A673 (cell line): Measurements from ENCODE around the gene KLHL1. TPM values are rescaled to one million over a fixed set of nuclear protein-coding genes. Genes with fewer than 3 reads are reported as not detected.

ENCODE experiments used
- BruUV-seq: library from RNA; stranded (reverse); fragments of 400-500 nt; replicated peaks from 2 replicates; lab custom pipeline; 2021; lab: Mats Ljungman, UMichigan
- CTCF ChIA-PET: fragments of 300-600 bp; sonication (Branson Sonifier 250); formaldehyde crosslinking; loops from one replicate; lab custom pipeline; 2022; ENCODE audit warnings: antibody characterized with exemption; lab: Charles Lee
- POLR2A ChIA-PET: fragments of 300-600 bp; sonication (Branson Sonifier 250); formaldehyde crosslinking; loops from one replicate; lab custom pipeline; 2022; ENCODE audit warnings: antibody characterized with exemption; ENCODE audit not compliant: low non-redundant PET; lab: Charles Lee
- DNase-seq: peaks from one replicate; pipeline ENCODE4 v3.0.0-alpha.2; 2015; ENCODE audit warnings: low spot score
- H3K27ac ChIP-seq: fragments of 200-600 bp; sonication (generic); 2 replicates; pipeline ENCODE4 v1.5.1; 2016; ENCODE audit warnings: mixed run types, low read depth, mild to moderate bottlenecking, mixed read lengths, antibody characterized with exemption, low read length; ENCODE audit not compliant: poor library complexity, severe bottlenecking
- H3K27me3 ChIP-seq: fragments of 200-600 bp; sonication (generic); replicated peaks from 2 replicates; pipeline ENCODE4 v1.6.1; 2017; ENCODE audit warnings: mixed run types, low read depth, mild to moderate bottlenecking, mixed read lengths, antibody characterized with exemption, low read length; ENCODE audit not compliant: insufficient read depth, poor library complexity
- H3K36me3 ChIP-seq: fragments of 200-600 bp; sonication (generic); 2 replicates; pipeline ENCODE4 v1.6.1; 2016; ENCODE audit warnings: mixed run types, mild to moderate bottlenecking, mixed read lengths, antibody characterized with exemption, low read length; ENCODE audit not compliant: insufficient read depth, poor library complexity, severe bottlenecking
- H3K4me1 ChIP-seq: fragments of 200-600 bp; sonication (generic); 2 replicates; pipeline ENCODE4 v1.6.1; 2017; ENCODE audit warnings: mixed run types, mild to moderate bottlenecking, mixed read lengths, antibody characterized with exemption, low read length; ENCODE audit not compliant: insufficient read depth, poor library complexity, severe bottlenecking
- H3K4me3 ChIP-seq: fragments of 200-600 bp; sonication (generic); 2 replicates; pipeline ENCODE4 v1.5.1; 2016; ENCODE audit warnings: low read depth, mixed run types, mild to moderate bottlenecking, mixed read lengths, low read length; ENCODE audit not compliant: poor library complexity, severe bottlenecking
- H3K9me3 ChIP-seq: fragments of 200-600 bp; sonication (generic); 2 replicates; pipeline ENCODE4 v1.6.1; 2016; ENCODE audit warnings: mixed run types, low read depth, mild to moderate bottlenecking, mixed read lengths, antibody characterized with exemption, low read length; ENCODE audit not compliant: poor library complexity, severe bottlenecking
- CTCF ChIP-seq: fragments of 300-800, 200-600 bp; sonication (generic); conservative IDR thresholded peaks from 2 replicates; pipeline ENCODE4 v1.5.1; 2017; ENCODE audit warnings: low read depth, mild to moderate bottlenecking, antibody characterized with exemption, low read length, moderate library complexity, mixed read lengths
- EZH2 ChIP-seq: fragments of 200-600 bp; sonication (generic); IDR thresholded peaks from 2 replicates; pipeline ENCODE4 v1.6.1; 2017; ENCODE audit warnings: borderline replicate concordance, low read depth, mild to moderate bottlenecking, mixed read lengths, antibody characterized with exemption, low read length; ENCODE audit not compliant: poor library complexity, severe bottlenecking
- intact Hi-C: fragments of 100-400 bp; cut with micrococcal nuclease; formaldehyde crosslinking; loops from one replicate; pipeline ENCODE4 v1.10.0; 2022; ENCODE audit not compliant: unreplicated experiment
- total RNA-seq: library from RNA; stranded (reverse); gene quantifications from 2 replicates; pipeline ENCODE4 v1.2.3, GENCODE V29; 2021

KLHL1 gene
- total RNA-seq, 1 experiment from 2014 or later: not detected

GRCh38 chr13:69948016-69948415 is 160.2 kb downstream of the KLHL1 start:
- peaks cover 15% of the 10 kb centered on the region for H3K27me3 ChIP-seq
- no TSS peak for BruUV-seq
- no peak for DNase-seq
- intact Hi-C loops: no loop called here
- no peaks in the 10 kb centered on the region for H3K36me3 ChIP-seq
- H3K4me1 ChIP-seq: no peaks in the 10 kb centered on the region
- CTCF ChIA-PET: no interaction called here
- TF ChIP-seq EZH2 (no peak), CTCF (no peak)
- H3K4me3 ChIP-seq: no peak overlapping the region
- no peak overlapping the region for H3K27ac ChIP-seq
- POLR2A ChIA-PET: no interaction called here
- no peaks in the 10 kb centered on the region for H3K9me3 ChIP-seq

- no TSS peak for BruUV-seq
- no peak overlapping the region for H3K27ac ChIP-seq
- ChIA-PET CTCF (no interaction called here), POLR2A (no interaction called here)
- no peaks in the 10 kb centered on the region for H3K36me3 ChIP-seq
- intact Hi-C loops: no loop called here
- H3K9me3 ChIP-seq: no peaks in the 10 kb centered on the region
- no peak overlapping the region for H3K4me3 ChIP-seq
- peaks cover 15% of the 10 kb centered on the region for H3K27me3 ChIP-seq
- TF ChIP-seq CTCF (no peak), EZH2 (no peak)
- no peaks in the 10 kb centered on the region for H3K4me1 ChIP-seq
- DNase-seq: no peak
Measured at GRCh38 chr13:69947582-69947981, 160.7 kb downstream of the KLHL1 start.

GRCh38 chr13:69946511-69946910 is 161.7 kb downstream of the KLHL1 start:
- no peak for DNase-seq
- ChIA-PET CTCF (no interaction called here), POLR2A (no interaction called here)
- Histone ChIP-seq H3K27me3 (peaks cover 14% of the 10 kb centered on the region), H3K36me3 (no peaks in the 10 kb centered on the region), H3K4me1 (no peaks in the 10 kb centered on the region), H3K27ac (no peak overlapping the region), H3K4me3 (no peak overlapping the region), H3K9me3 (no peaks in the 10 kb centered on the region)
- TF ChIP-seq CTCF (no peak), EZH2 (no peak)
- intact Hi-C loops: no loop called here
- no TSS peak for BruUV-seq
